Prostate gland (tissue), 2 donors: ENCODE measurements around the gene TMEM184A. TPM values are rescaled to one million over a fixed set of nuclear protein-coding genes. Genes with fewer than 3 reads are reported as not detected.

ENCODE experiments used
- DNase-seq: peaks from one replicate; pipeline ENCODE4 v3.0.0-alpha.2; 2019; ENCODE audit warnings: low spot score
- H3K27ac ChIP-seq, 2 donors: fragments of 200-600 bp; sonication (generic); 2 replicates each; pipeline ENCODE4 v1.5.1; 2017 to 2019
- H3K27me3 ChIP-seq: fragments of 200-600 bp; sonication (generic); replicated peaks from 2 replicates; pipeline ENCODE4 v1.5.1; 2019; ENCODE audit not compliant: insufficient read depth
- H3K36me3 ChIP-seq, 2 donors: fragments of 200-600 bp; sonication (generic); 1 replicate in 1 of 2; 2 replicates in 1 of 2; pipeline versions ENCODE4 v1.5.1 to v1.8.1; 2017 to 2019
- H3K4me1 ChIP-seq: fragments of 200-600 bp; sonication (generic); replicated peaks from 2 replicates; pipeline ENCODE4 v1.5.1; 2019
- H3K4me3 ChIP-seq, 2 donors: fragments of 200-600 bp; sonication (generic); 2 replicates each; pipeline ENCODE4 v1.5.1; 2017 to 2019
- H3K9me3 ChIP-seq: fragments of 200-600 bp; sonication (generic); 2 replicates; pipeline ENCODE4 v1.5.1; 2017
- POLR2A ChIP-seq: fragments of 450-650 bp; IDR thresholded peaks from one replicate; pipeline ENCODE4 v1.6.1; 2016; ENCODE audit warnings: antibody characterized with exemption, mild to moderate bottlenecking
- POLR2AphosphoS5 ChIP-seq: sonication (generic); formaldehyde crosslinking; IDR thresholded peaks from one replicate; pipeline ENCODE4 v1.6.1; 2017; ENCODE audit warnings: antibody characterized with exemption
- WGBS: methylation state at CpG from one replicate; pipeline ENCODE4 v1.1.5; 2018; 5-methylcytosine and 5-hydroxymethylcytosine counted together
- intact Hi-C: fragments of 100-400 bp; cut with DNase I; formaldehyde crosslinking; loops from one replicate; pipeline ENCODE4 v1.14.2; 2022
- total RNA-seq, 2 donors: library from RNA; depleted of rRNA; stranded (reverse); fragments of >200 nt; gene quantifications; one replicate each; pipeline ENCODE4 v1.1.0, GENCODE V29; 2016
- TF ChIP-seq, protein P1 (sequence below), 4 experiments: fragments of 200-600 bp in 2 of 4; fragments of 450-650 bp in 2 of 4; sonication (generic) in 2 of 4; IDR thresholded peaks; 1 replicate in 3 of 4; 2 replicates in 1 of 4; pipeline ENCODE4 v1.5.1; 2016 to 2019; ENCODE audit warnings: antibody characterized with exemption in 4 of 4, mild to moderate bottlenecking in 2 of 4, moderate library complexity in 2 of 4

TMEM184A gene
- total RNA-seq, 2 donors from 2014 or later, result 15.4 to 59.2 TPM

DNA sequence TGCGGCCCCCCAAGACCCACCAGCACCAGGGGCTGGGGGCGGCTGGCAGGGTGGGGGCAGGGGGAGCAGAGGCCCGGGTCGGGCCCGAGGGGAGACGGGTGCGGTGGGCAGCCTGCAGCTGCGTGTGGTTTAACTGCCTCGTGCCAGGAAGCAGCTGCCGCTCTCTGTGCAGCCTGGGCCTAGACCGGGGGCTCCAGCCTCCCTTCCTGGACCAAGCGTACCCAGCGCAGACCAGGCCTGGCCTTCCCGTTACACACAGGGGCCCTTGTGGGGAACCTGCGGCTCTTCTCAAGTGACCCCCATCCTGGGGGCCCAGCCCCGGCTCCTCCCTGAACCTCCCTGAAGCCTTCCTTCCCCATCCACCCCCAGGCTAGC is 45.2 kb downstream of the TMEM184A start:
- intact Hi-C loops, result no loop called here
- no peaks in the 10 kb centered on the region for H3K36me3 ChIP-seq
- no peak overlapping the region for H3K4me3 ChIP-seq
- 89% methylated on average over 15 of the region's 16 CpGs for WGBS
- no peaks in the 10 kb centered on the region for H3K27me3 ChIP-seq
- no peak overlapping the region for H3K27ac ChIP-seq
- no peak for TF ChIP-seq POLR2AphosphoS5
- TF ChIP-seq POLR2A, result no peak
- TF ChIP-seq, protein P1, sequence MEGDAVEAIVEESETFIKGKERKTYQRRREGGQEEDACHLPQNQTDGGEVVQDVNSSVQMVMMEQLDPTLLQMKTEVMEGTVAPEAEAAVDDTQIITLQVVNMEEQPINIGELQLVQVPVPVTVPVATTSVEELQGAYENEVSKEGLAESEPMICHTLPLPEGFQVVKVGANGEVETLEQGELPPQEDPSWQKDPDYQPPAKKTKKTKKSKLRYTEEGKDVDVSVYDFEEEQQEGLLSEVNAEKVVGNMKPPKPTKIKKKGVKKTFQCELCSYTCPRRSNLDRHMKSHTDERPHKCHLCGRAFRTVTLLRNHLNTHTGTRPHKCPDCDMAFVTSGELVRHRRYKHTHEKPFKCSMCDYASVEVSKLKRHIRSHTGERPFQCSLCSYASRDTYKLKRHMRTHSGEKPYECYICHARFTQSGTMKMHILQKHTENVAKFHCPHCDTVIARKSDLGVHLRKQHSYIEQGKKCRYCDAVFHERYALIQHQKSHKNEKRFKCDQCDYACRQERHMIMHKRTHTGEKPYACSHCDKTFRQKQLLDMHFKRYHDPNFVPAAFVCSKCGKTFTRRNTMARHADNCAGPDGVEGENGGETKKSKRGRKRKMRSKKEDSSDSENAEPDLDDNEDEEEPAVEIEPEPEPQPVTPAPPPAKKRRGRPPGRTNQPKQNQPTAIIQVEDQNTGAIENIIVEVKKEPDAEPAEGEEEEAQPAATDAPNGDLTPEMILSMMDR (IDR thresholded peaks at IDR 0.05), result no peak
- no peaks in the 10 kb centered on the region for H3K9me3 ChIP-seq
- DNase-seq, result no peak
- H3K4me1 ChIP-seq, result no peaks in the 10 kb centered on the region

DNA sequence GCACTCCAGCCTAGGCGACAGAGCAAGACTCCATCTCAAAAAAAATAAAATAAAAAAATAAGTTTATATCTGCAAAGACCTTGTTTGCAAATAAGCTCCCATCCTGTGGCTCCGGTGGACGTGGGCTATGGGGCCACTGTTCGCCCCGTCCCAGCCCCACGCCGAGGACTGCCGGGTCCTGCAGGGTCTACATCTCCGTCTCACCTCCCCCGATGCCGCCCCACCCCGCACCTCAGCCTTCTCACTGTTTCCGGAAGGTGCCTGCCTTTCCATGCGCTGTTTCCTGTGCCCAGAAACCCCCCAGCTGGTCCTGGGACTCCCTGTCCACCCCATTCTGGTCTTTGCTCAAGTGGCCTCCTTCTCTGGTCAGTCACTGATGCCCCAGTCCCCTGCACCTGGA is 46.8 kb downstream of the TMEM184A start:
- Histone ChIP-seq H3K4me1 (no peaks in the 10 kb centered on the region), H3K9me3 (no peaks in the 10 kb centered on the region), H3K27ac (no peak overlapping the region), H3K36me3 (no peaks in the 10 kb centered on the region), H3K27me3 (no peaks in the 10 kb centered on the region), H3K4me3 (no peak overlapping the region)
- TF ChIP-seq POLR2A, result no peak
- TF ChIP-seq, protein P1 (IDR thresholded peaks at IDR 0.05), result no peak
- no peak for TF ChIP-seq POLR2AphosphoS5
- 92% methylated on average over 14 of the region's 14 CpGs for WGBS
- DNase-seq, result no peak
- intact Hi-C loops, result no loop called here

DNA sequence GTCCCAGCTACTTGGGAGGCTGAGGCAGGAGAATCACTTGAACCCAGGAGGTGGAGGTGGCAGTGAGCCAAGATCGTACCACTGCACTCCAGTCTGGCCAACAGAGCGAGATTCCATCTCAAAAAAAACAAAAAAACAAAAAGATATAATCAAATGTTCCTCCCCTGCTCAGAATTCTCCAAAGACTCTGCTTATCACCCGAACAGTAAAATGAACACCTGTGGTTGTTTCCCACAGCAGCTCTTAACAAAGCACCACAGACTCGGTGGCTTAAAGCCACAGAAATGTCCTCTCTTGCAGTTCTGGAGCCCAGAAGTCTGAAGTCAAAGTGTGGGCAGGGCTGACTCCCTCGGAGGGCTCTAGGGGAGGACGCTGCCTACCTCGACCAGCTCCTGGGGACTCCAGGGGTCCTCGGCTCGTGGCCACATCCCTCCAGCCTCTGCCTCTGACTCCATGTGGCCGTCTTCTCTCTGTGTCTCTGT is 47.7 kb downstream of the TMEM184A start:
- H3K4me3 ChIP-seq, result no peak overlapping the region
- no peaks in the 10 kb centered on the region for H3K27me3 ChIP-seq
- H3K4me1 ChIP-seq, result peaks cover 1% of the 10 kb centered on the region
- H3K27ac ChIP-seq, result no peak overlapping the region
- TF ChIP-seq POLR2A (no peak), POLR2AphosphoS5 (no peak)
- TF ChIP-seq, protein P1 (IDR thresholded peaks at IDR 0.05), result no peak
- intact Hi-C loops, result no loop called here
- no peak for DNase-seq
- no peaks in the 10 kb centered on the region for H3K9me3 ChIP-seq
- H3K36me3 ChIP-seq, result no peaks in the 10 kb centered on the region
- WGBS, result 74% methylated on average over 10 of the region's 10 CpGs

DNA sequence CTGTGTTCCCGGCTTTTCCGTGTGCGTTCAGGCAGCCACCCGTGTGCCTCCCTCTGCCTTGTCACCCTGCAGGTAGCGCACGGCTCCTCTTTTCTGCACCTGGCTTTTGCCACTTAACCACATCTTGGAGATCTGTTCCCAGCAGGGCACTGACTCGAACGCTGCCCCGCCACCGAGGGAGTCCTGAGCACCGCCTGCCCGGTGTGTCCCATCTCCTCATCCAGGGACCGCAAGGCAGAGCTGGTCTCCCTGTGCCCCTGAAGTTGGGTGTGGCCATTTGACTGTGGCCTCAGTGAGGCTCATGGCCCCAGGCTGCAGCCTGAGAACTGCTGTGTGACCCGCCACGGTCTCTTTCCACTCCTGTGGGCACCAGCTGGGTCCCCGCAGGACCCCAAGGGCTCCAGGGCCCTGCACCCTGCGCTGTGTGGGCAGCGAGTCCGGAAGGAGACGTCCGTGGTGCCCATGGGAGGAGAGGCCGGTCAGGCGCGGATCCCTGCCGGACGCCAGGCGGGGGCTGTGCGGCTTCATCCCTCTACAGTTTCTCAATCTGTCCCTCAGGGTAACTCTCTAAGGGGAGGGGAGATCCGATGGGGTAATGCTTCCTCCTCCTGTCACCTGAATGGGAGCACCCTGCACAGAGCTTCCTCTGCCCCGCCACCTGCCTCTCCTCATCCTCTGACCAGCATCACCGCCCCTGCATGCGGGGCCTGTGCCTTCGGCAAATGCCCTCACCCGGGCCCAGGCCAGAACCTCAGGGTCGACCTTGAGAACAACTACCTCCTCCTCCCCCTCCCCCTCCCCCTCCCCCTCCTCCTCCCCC is 50.1 kb downstream of the TMEM184A start:
- Histone ChIP-seq H3K4me1 (peaks cover 8% of the 10 kb centered on the region), H3K27ac (no peak overlapping the region), H3K9me3 (no peaks in the 10 kb centered on the region), H3K4me3 (no peak overlapping the region), H3K36me3 (no peaks in the 10 kb centered on the region), H3K27me3 (no peaks in the 10 kb centered on the region)
- TF ChIP-seq POLR2A (no peak), POLR2AphosphoS5 (no peak)
- TF ChIP-seq, protein P1 (IDR thresholded peaks at IDR 0.05), result no peak
- intact Hi-C loops, result no loop called here
- DNase-seq, result no peak
- 67% methylated on average over 23 of the region's 35 CpGs for WGBS
